Measurements from ENCODE around the gene MRGPRD.

The MRGPRD gene

GRCh38 chr11:68946416-68947090 lies 34.2 kb downstream of the MRGPRD start:
- H3K4me2 ChIP-seq (ENCODE audit: low read depth, low read length, poor library complexity, severe bottlenecking) = no peak overlapping the region
- H3K9me3 ChIP-seq (ENCODE audit: insufficient read depth, low read depth, low read length) = no peaks in the 10 kb centered on the region
- no peaks in the 10 kb centered on the region for H3K79me2 ChIP-seq (ENCODE audit: insufficient read depth, low read length)
- no peak overlapping the region for H3K9ac ChIP-seq (ENCODE audit: low read depth, low read length, poor library complexity, severe bottlenecking)
- no peaks in the 10 kb centered on the region for H3K27me3 ChIP-seq (ENCODE audit: insufficient read depth, low read length, poor library complexity, severe bottlenecking)
- no peaks in the 10 kb centered on the region for H3K4me1 ChIP-seq (ENCODE audit: insufficient read depth, low read length, poor library complexity, severe bottlenecking)
- H3F3A ChIP-seq (ENCODE audit: low read depth) = no peaks in the 10 kb centered on the region
- TF ChIP-seq CTCF (conservative IDR thresholded peaks at IDR 0.05; ENCODE audit: low read length) = no peak
- no peak for TF ChIP-seq EZH2phosphoT487 (IDR thresholded peaks at IDR 0.05; ENCODE audit: borderline replicate concordance)
- H2AFZ ChIP-seq (ENCODE audit: low read length) = no peak overlapping the region
- no peak overlapping the region for H3K4me3 ChIP-seq (ENCODE audit: low read length, poor library complexity, severe bottlenecking)
- H4K20me1 ChIP-seq (ENCODE audit: insufficient read depth, low read length, poor library complexity, severe bottlenecking) = no peaks in the 10 kb centered on the region
- no peaks in the 10 kb centered on the region for H3K36me3 ChIP-seq (ENCODE audit: insufficient read depth, low read length)
- H3K9me2 ChIP-seq (replicated peaks; ENCODE audit: low read depth, low read length) = no peaks in the 10 kb centered on the region

- no peak overlapping the region for H3K4me3 ChIP-seq (ENCODE audit: low read length, poor library complexity, severe bottlenecking)
- H3K4me2 ChIP-seq (ENCODE audit: low read depth, low read length, poor library complexity, severe bottlenecking) = no peak overlapping the region
- no peaks in the 10 kb centered on the region for H3K9me2 ChIP-seq (replicated peaks; ENCODE audit: low read depth, low read length)
- no peaks in the 10 kb centered on the region for H3K4me1 ChIP-seq (ENCODE audit: insufficient read depth, low read length, poor library complexity, severe bottlenecking)
- peaks cover 3% of the 10 kb centered on the region; the same call in 1 of the 2 replicates for H3K36me3 ChIP-seq (ENCODE audit: insufficient read depth, low read length)
- no peaks in the 10 kb centered on the region for H3K27me3 ChIP-seq (ENCODE audit: insufficient read depth, low read length, poor library complexity, severe bottlenecking)
- no peak overlapping the region for H3K9ac ChIP-seq (ENCODE audit: low read depth, low read length, poor library complexity, severe bottlenecking)
- no peak for TF ChIP-seq CTCF (conservative IDR thresholded peaks at IDR 0.05; ENCODE audit: low read length)
- TF ChIP-seq EZH2phosphoT487 (IDR thresholded peaks at IDR 0.05; ENCODE audit: borderline replicate concordance) = no peak
- no peaks in the 10 kb centered on the region for H3K9me3 ChIP-seq (ENCODE audit: insufficient read depth, low read depth, low read length)
- no peaks in the 10 kb centered on the region for H3K79me2 ChIP-seq (ENCODE audit: insufficient read depth, low read length)
- no peaks in the 10 kb centered on the region for H3F3A ChIP-seq (ENCODE audit: low read depth)
- H4K20me1 ChIP-seq (ENCODE audit: insufficient read depth, low read length, poor library complexity, severe bottlenecking) = no peaks in the 10 kb centered on the region
- H2AFZ ChIP-seq (ENCODE audit: low read length) = no peak overlapping the region
Observed at GRCh38 chr11:68942751-68943271, 38.0 kb downstream of the MRGPRD start.

GRCh38 chr11:68942095-68942620 lies 38.6 kb downstream of the MRGPRD start:
- Histone ChIP-seq H4K20me1 (ENCODE audit: insufficient read depth, low read length, poor library complexity, severe bottlenecking) (no peaks in the 10 kb centered on the region), H3K9me2 (replicated peaks; ENCODE audit: low read depth, low read length) (no peaks in the 10 kb centered on the region)

More at GRCh38 chr11:68942095-68942620, 38.6 kb downstream of the MRGPRD start:
- no peak overlapping the region for H2AFZ ChIP-seq (ENCODE audit: low read length)
- TF ChIP-seq CTCF (conservative IDR thresholded peaks at IDR 0.05; ENCODE audit: low read length) (no peak), EZH2phosphoT487 (IDR thresholded peaks at IDR 0.05; ENCODE audit: borderline replicate concordance) (no peak)
- H3K4me2 ChIP-seq (ENCODE audit: low read depth, low read length, poor library complexity, severe bottlenecking) = no peak overlapping the region
- H3F3A ChIP-seq (ENCODE audit: low read depth) = no peaks in the 10 kb centered on the region
- H3K36me3 ChIP-seq (ENCODE audit: insufficient read depth, low read length) = peaks cover 8% of the 10 kb centered on the region; the same call in 1 of the 2 replicates
- H3K9ac ChIP-seq (ENCODE audit: low read depth, low read length, poor library complexity, severe bottlenecking) = no peak overlapping the region
- H3K4me3 ChIP-seq (ENCODE audit: low read length, poor library complexity, severe bottlenecking) = no peak overlapping the region
- no peaks in the 10 kb centered on the region for H3K79me2 ChIP-seq (ENCODE audit: insufficient read depth, low read length)
- no peaks in the 10 kb centered on the region for H3K9me3 ChIP-seq (ENCODE audit: insufficient read depth, low read depth, low read length)
- H3K4me1 ChIP-seq (ENCODE audit: insufficient read depth, low read length, poor library complexity, severe bottlenecking) = no peaks in the 10 kb centered on the region
- H3K27me3 ChIP-seq (ENCODE audit: insufficient read depth, low read length, poor library complexity, severe bottlenecking) = no peaks in the 10 kb centered on the region

All from Loucy (cell line).